Measurements from ENCODE around the gene THRAP3. TPM values are rescaled to one million over a fixed set of nuclear protein-coding genes. Genes with fewer than 3 reads are reported as not detected.

The THRAP3 gene
- total RNA-seq, 1 experiment from 2014 or later = 55.7 TPM

GRCh38 chr1:36285443-36286101 lies 61.3 kb downstream of the THRAP3 start:
- H3K9ac ChIP-seq (ENCODE audit: low read length) = no peak overlapping the region
- H3K9me2 ChIP-seq (replicated peaks; ENCODE audit: low read length) = no peaks in the 10 kb centered on the region
- ATAC-seq = peak; percentile 89
- peak; percentile 89 for DNase-seq
- H3F3A ChIP-seq (ENCODE audit: low read length, unreplicated experiment) = no peaks in the 10 kb centered on the region
- H4K20me1 ChIP-seq (ENCODE audit: low read length) = no peaks in the 10 kb centered on the region
- no TSS peak for BruUV-seq (replicated peaks)
- H3K4me1 ChIP-seq (ENCODE audit: insufficient read depth, low read length) = no peaks in the 10 kb centered on the region
- H3K4me3 ChIP-seq (ENCODE audit: low read length) = no peak overlapping the region
- H2AFZ ChIP-seq (ENCODE audit: low read length) = no peak overlapping the region
- H3K79me2 ChIP-seq (ENCODE audit: low read length) = peaks cover 21% of the 10 kb centered on the region
- H3K27me3 ChIP-seq (ENCODE audit: low read length) = no peaks in the 10 kb centered on the region
- no peak overlapping the region for H3K4me2 ChIP-seq (ENCODE audit: low read length)
- intact Hi-C loops (cut with micrococcal nuclease) = loop anchor here (1.0 to 5.0 kb wide), 4 partner anchors 61 to 188 kb away; partner anchors contain the start of genes THRAP3 and TRAPPC3
- H3K9me3 ChIP-seq (ENCODE audit: low read length) = no peaks in the 10 kb centered on the region
- no peak overlapping the region for H3K27ac ChIP-seq (ENCODE audit: low read length)
- peaks cover 64% of the 10 kb centered on the region for H3K36me3 ChIP-seq (ENCODE audit: low read depth, low read length)
- CTCF ChIA-PET = interaction anchor here (0.6 to 1.0 kb wide), 8 partner anchors 14 to 152 kb away, joined by 5 to 9 read pairs (median 6); partner anchors contain the start of genes LSM10, THRAP3 and TRAPPC3
- POLR2A ChIA-PET (ENCODE audit: unreplicated experiment) = no interaction called here
- TF ChIP-seq CTCF (conservative IDR thresholded peaks at IDR 0.05; ENCODE audit: low read depth, low read length) (peak; percentile 90), EZH2phosphoT487 (IDR thresholded peaks at IDR 0.05; ENCODE audit: borderline replicate concordance, low read length) (no peak)

GRCh38 chr1:36286802-36287201 lies 62.6 kb downstream of the THRAP3 start:
- no peak overlapping the region for H3K4me3 ChIP-seq (ENCODE audit: low read length)
- BruUV-seq (replicated peaks) = TSS peak; percentile 38
- H3K9ac ChIP-seq (ENCODE audit: low read length) = no peak overlapping the region
- TF ChIP-seq CTCF (conservative IDR thresholded peaks at IDR 0.05; ENCODE audit: low read depth, low read length) = no peak
- TF ChIP-seq EZH2phosphoT487 (IDR thresholded peaks at IDR 0.05; ENCODE audit: borderline replicate concordance, low read length) = no peak
- TF ChIP-seq EZH2 (IDR thresholded peaks at IDR 0.05; ENCODE audit: low read length, unreplicated experiment) = no peak
- H3K9me2 ChIP-seq (replicated peaks; ENCODE audit: low read length) = no peaks in the 10 kb centered on the region
- H3K27ac ChIP-seq (ENCODE audit: low read length) = no peak overlapping the region
- H3K9me3 ChIP-seq (ENCODE audit: low read length) = no peaks in the 10 kb centered on the region
- no peak overlapping the region for H2AFZ ChIP-seq (ENCODE audit: low read length)
- H3K4me1 ChIP-seq (ENCODE audit: insufficient read depth, low read length) = no peaks in the 10 kb centered on the region
- ATAC-seq (no peak), DNase-seq (no peak)
- peaks cover 76% of the 10 kb centered on the region for H3K36me3 ChIP-seq (ENCODE audit: low read depth, low read length)
- H3F3A ChIP-seq (ENCODE audit: low read length, unreplicated experiment) = no peaks in the 10 kb centered on the region
- CTCF ChIA-PET = no interaction called here
- H3K4me2 ChIP-seq (ENCODE audit: low read length) = no peak overlapping the region
- H4K20me1 ChIP-seq (ENCODE audit: low read length) = no peaks in the 10 kb centered on the region
- H3K27me3 ChIP-seq (ENCODE audit: low read length) = no peaks in the 10 kb centered on the region
- intact Hi-C loops (cut with micrococcal nuclease) = loop anchor here (5.0 kb wide), 1 partner anchor 190 kb away; no protein-coding TSS in a partner anchor
- POLR2A ChIA-PET (ENCODE audit: unreplicated experiment) = no interaction called here
- peaks cover 15% of the 10 kb centered on the region; the same call in 1 of the 2 replicates for H3K79me2 ChIP-seq (ENCODE audit: low read length)

GRCh38 chr1:36287595-36287994 lies 63.4 kb downstream of the THRAP3 start:
- Histone ChIP-seq H2AFZ (ENCODE audit: low read length) (no peak overlapping the region), H3K79me2 (ENCODE audit: low read length) (peaks cover 15% of the 10 kb centered on the region; the same call in 1 of the 2 replicates), H3K27ac (ENCODE audit: low read length) (no peak overlapping the region), H3K4me2 (ENCODE audit: low read length) (no peak overlapping the region), H3K36me3 (ENCODE audit: low read depth, low read length) (peaks cover 77% of the 10 kb centered on the region), H3K9ac (ENCODE audit: low read length) (no peak overlapping the region), H3K9me2 (replicated peaks; ENCODE audit: low read length) (no peaks in the 10 kb centered on the region), H4K20me1 (ENCODE audit: low read length) (no peaks in the 10 kb centered on the region), H3K4me3 (ENCODE audit: low read length) (no peak overlapping the region), H3K9me3 (ENCODE audit: low read length) (no peaks in the 10 kb centered on the region), H3F3A (ENCODE audit: low read length, unreplicated experiment) (no peaks in the 10 kb centered on the region), H3K27me3 (ENCODE audit: low read length) (no peaks in the 10 kb centered on the region), H3K4me1 (ENCODE audit: insufficient read depth, low read length) (no peaks in the 10 kb centered on the region)
- ChIA-PET POLR2A (ENCODE audit: unreplicated experiment) (no interaction called here), CTCF (no interaction called here)
- ATAC-seq = no peak
- DNase-seq = no peak
- intact Hi-C loops (cut with micrococcal nuclease) = loop anchor here (5.0 kb wide), 1 partner anchor 190 kb away; no protein-coding TSS in a partner anchor
- BruUV-seq (replicated peaks) = no TSS peak
- no peak for TF ChIP-seq CTCF (conservative IDR thresholded peaks at IDR 0.05; ENCODE audit: low read depth, low read length)
- no peak for TF ChIP-seq EZH2 (IDR thresholded peaks at IDR 0.05; ENCODE audit: low read length, unreplicated experiment)
- no peak for TF ChIP-seq EZH2phosphoT487 (IDR thresholded peaks at IDR 0.05; ENCODE audit: borderline replicate concordance, low read length)

Measured in PC-3 (cell line).